A673 (cell line): ENCODE data around the gene SEMA6A.

Source experiments
- CTCF ChIP-seq: fragments of 300-800, 200-600 bp; sonication (generic); conservative IDR thresholded peaks from 2 replicates; pipeline ENCODE4 v1.5.1; 2017; ENCODE audit warnings: low read depth, mild to moderate bottlenecking, antibody characterized with exemption, low read length, moderate library complexity, mixed read lengths
- EZH2 ChIP-seq: fragments of 200-600 bp; sonication (generic); IDR thresholded peaks from 2 replicates; pipeline ENCODE4 v1.6.1; 2017; ENCODE audit warnings: borderline replicate concordance, low read depth, mild to moderate bottlenecking, mixed read lengths, antibody characterized with exemption, low read length; ENCODE audit not compliant: poor library complexity, severe bottlenecking

- TF ChIP-seq CTCF (no peak), EZH2 (no peak)
Observed at GRCh38 chr5:116507051-116507537, 67.5 kb downstream of the SEMA6A start.
